ENCODE measurements around the gene GMPR2. TPM values are rescaled to one million over a fixed set of nuclear protein-coding genes. Genes with fewer than 3 reads are reported as not detected.

The GMPR2 gene
- total and polyA plus RNA-seq, 3 donors from 2014 or later: 30.0 to 49.9 (median 42.2) TPM

DNA sequence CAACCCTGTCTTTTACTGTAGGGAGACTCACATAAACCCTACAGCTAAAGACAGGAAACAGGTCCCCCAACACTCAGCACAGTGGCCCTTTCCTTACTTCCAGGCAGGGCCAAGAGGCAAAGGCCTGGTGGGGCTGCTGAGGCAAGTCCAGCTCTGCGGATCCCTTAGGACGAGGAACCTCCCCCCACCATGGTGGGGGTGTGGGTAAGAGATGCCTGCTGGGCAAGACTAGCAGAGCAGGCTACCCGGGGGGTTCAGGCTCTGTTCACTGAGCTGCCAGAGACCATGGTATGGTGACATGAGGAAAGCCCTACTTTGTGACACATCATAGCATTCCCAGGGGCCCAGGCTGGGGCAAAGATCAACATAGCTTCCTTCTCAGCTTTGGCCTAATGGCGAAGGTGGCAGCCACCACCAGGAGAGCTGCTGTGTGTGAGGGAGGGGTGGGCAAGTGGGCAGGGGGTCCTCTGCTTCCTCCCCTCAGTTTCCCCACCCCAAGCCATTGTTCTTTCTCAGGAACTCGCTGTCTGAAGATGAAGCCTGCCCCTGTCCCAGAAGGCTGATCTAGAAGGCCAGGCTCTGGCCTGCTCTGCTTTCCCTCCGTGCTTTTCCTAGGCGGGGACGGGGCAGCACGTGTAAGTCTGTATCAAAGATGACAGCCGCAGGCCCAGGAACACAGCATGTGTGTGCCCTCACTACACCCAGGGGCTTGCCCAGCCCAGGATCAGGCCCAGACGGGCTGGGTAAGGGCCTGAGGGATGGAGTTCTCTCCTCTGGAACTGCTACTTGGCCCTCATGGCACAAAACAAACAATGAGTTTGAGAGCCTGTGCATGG is 19.8 kb downstream of the GMPR2 start:
- Histone ChIP-seq H3K27me3 (no peaks in the 10 kb centered on the region), H3K27ac (no peak overlapping the region), H3K9me3 (no peaks in the 10 kb centered on the region), H3K4me3 (no peak overlapping the region), H3K36me3 (ENCODE audit: low read depth, missing control alignments) (no peaks in the 10 kb centered on the region), H3K4me1 (no peaks in the 10 kb centered on the region)
- intact Hi-C loops (cut with DNase I; ENCODE audit: low total_unique reads): no loop called here
- TF ChIP-seq POLR2A (IDR thresholded peaks at IDR 0.05): no peak
- TF ChIP-seq, protein P1, sequence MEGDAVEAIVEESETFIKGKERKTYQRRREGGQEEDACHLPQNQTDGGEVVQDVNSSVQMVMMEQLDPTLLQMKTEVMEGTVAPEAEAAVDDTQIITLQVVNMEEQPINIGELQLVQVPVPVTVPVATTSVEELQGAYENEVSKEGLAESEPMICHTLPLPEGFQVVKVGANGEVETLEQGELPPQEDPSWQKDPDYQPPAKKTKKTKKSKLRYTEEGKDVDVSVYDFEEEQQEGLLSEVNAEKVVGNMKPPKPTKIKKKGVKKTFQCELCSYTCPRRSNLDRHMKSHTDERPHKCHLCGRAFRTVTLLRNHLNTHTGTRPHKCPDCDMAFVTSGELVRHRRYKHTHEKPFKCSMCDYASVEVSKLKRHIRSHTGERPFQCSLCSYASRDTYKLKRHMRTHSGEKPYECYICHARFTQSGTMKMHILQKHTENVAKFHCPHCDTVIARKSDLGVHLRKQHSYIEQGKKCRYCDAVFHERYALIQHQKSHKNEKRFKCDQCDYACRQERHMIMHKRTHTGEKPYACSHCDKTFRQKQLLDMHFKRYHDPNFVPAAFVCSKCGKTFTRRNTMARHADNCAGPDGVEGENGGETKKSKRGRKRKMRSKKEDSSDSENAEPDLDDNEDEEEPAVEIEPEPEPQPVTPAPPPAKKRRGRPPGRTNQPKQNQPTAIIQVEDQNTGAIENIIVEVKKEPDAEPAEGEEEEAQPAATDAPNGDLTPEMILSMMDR (IDR thresholded peaks at IDR 0.05): no peak
- no peak for DNase-seq
- WGBS, 2 donors: 84 to 91% methylated on average over 7 to 11 of the region's 11 CpGs

DNA sequence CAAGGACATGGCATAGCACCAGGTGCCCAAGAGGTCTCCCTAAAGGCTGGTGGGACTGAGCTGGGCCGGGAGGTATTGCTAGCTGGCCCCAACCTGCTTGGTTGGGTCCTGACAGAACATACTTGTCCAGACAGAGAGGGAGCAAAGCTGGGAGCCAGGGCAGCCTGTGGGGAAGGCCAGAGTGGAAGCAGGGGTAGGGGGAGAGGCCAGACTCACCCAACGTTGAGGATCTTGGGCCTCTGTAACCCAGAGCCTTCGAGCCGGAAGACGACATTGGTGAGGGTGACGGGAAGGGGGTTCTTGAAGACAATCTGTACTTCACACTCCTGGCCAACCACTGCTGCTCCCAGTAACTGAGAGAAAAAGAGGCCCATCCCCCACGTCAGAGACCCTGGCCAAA is 21.2 kb downstream of the GMPR2 start:
- no peak for DNase-seq
- intact Hi-C loops (cut with DNase I; ENCODE audit: low total_unique reads): no loop called here
- Histone ChIP-seq H3K4me3 (no peak overlapping the region), H3K27ac (no peak overlapping the region), H3K4me1 (no peaks in the 10 kb centered on the region), H3K27me3 (no peaks in the 10 kb centered on the region), H3K9me3 (no peaks in the 10 kb centered on the region), H3K36me3 (ENCODE audit: low read depth, missing control alignments) (no peaks in the 10 kb centered on the region)
- TF ChIP-seq, protein P1 (IDR thresholded peaks at IDR 0.05): no peak
- no peak for TF ChIP-seq POLR2A (IDR thresholded peaks at IDR 0.05)
- 89 to 90% methylated on average over 5 to 7 of the region's 7 CpGs for WGBS, 2 donors

DNA sequence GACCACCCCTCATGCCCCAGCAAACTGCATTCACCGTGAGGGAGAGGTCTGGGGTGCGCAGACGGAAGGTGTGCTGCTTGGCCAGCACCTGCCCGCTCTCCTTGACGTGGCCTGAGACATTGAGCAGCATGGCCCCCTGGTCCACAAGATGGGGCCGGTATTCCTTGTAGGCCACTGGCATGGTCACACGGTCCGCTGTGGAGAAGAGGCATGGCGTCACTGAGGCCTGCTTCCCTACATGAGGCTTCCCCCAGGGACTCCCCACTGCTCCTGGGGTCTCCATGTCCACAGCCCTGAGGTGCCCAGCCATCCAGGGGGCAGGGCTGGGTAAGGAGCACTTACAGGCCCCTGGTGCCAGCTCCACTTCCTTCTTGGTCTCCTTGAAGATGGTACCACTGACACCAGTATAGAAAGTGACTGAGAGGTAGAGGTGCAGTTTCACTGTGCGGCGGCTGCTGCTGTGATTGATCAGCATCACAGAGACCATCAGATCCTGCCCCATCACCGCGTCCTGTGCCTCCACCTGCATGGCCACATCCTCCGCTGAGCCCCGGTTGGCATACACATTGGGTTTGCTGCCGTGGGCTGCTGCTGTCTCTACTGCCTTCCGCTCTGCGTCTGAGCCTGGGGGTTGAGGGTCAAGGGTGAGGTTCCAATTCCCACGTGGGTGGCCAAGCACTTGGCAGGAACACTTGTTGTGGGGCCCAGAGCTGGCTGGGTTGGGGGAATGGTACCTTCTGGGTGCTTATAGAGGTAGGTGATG is 22.1 kb downstream of the GMPR2 start:
- WGBS, 2 donors: 94% methylated on average over 19 of the region's 19 CpGs; no CpG with 5 or more reads in 1 of the 2 donors
- intact Hi-C loops (cut with DNase I; ENCODE audit: low total_unique reads): no loop called here
- no peak overlapping the region for H3K27ac ChIP-seq
- H3K4me1 ChIP-seq: no peaks in the 10 kb centered on the region
- TF ChIP-seq, protein P1 (IDR thresholded peaks at IDR 0.05): no peak
- no peak for TF ChIP-seq POLR2A (IDR thresholded peaks at IDR 0.05)
- H3K9me3 ChIP-seq: no peaks in the 10 kb centered on the region
- H3K27me3 ChIP-seq: no peaks in the 10 kb centered on the region
- no peaks in the 10 kb centered on the region for H3K36me3 ChIP-seq (ENCODE audit: low read depth, missing control alignments)
- H3K4me3 ChIP-seq: no peak overlapping the region
- DNase-seq: no peak

DNA sequence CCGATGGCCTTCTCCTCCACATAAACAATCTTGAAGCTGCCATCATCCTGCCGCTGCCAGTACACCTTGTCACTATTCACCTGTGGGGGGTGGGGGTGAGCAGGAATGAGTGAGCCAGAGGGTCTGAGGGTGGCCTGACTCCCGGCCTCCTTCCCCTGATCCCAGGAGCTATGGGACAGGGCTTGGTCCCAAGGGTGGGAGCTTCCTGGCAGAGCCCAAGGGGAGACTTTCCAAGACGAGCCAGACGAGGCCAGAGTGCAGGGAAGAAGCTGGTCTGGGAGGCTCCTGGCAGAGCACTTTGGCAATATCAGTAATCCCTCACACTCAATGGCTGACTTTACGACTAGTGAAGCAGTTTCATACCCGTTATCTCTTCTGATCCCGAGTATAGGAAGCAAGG is 22.7 kb downstream of the GMPR2 start:
- no peaks in the 10 kb centered on the region for H3K36me3 ChIP-seq (ENCODE audit: low read depth, missing control alignments)
- TF ChIP-seq, protein P1 (IDR thresholded peaks at IDR 0.05): no peak
- TF ChIP-seq POLR2A (IDR thresholded peaks at IDR 0.05): no peak
- H3K27me3 ChIP-seq: no peaks in the 10 kb centered on the region
- H3K27ac ChIP-seq: no peak overlapping the region
- no peaks in the 10 kb centered on the region for H3K4me1 ChIP-seq
- H3K9me3 ChIP-seq: no peaks in the 10 kb centered on the region
- intact Hi-C loops (cut with DNase I; ENCODE audit: low total_unique reads): no loop called here
- no peak overlapping the region for H3K4me3 ChIP-seq
- WGBS, 2 donors: 89 to 94% methylated on average over 6 to 8 of the region's 8 CpGs
- DNase-seq: no peak

All from testis (tissue), 3 donors.